H9 (cell line): ENCODE data around the gene SCN1A. TPM values are rescaled to one million over a fixed set of nuclear protein-coding genes. Genes with fewer than 3 reads are reported as not detected.

Experiments used
- DNase-seq: peaks from one replicate; pipeline ENCODE4 v3.0.0-alpha.2; 2017
- H2AFZ ChIP-seq: one replicate; pipeline ENCODE4 v1.6.1; 2013; ENCODE audit warnings: mild to moderate bottlenecking, low read length, control low read depth, moderate library complexity
- H2AK5ac ChIP-seq: 2 replicates; pipeline ENCODE4 v1.6.1; 2013; ENCODE audit warnings: low read length, control low read depth, mixed read lengths; ENCODE audit not compliant: insufficient read length
- H2BK120ac ChIP-seq: one replicate; pipeline ENCODE4 v1.6.1; 2013; ENCODE audit warnings: low read depth, mild to moderate bottlenecking, low read length, control low read depth, inconsistent platforms; ENCODE audit not compliant: poor library complexity, severe bottlenecking
- H2BK12ac ChIP-seq: 2 replicates; pipeline ENCODE4 v1.6.1; 2013; ENCODE audit warnings: low read length, control low read depth, mixed read lengths, low read depth; ENCODE audit not compliant: insufficient read length
- H2BK15ac ChIP-seq: 2 replicates; pipeline ENCODE4 v1.6.1; 2013; ENCODE audit warnings: low read depth, low read length, control low read depth
- H2BK20ac ChIP-seq: one replicate; pipeline ENCODE4 v1.6.1; 2013; ENCODE audit warnings: low read depth, mild to moderate bottlenecking, low read length, control low read depth, inconsistent platforms; ENCODE audit not compliant: poor library complexity, severe bottlenecking
- H2BK5ac ChIP-seq: 2 replicates; pipeline ENCODE4 v1.6.1; 2013; ENCODE audit warnings: low read length, control low read depth, mixed read lengths; ENCODE audit not compliant: insufficient read length
- H3K14ac ChIP-seq: 2 replicates; pipeline ENCODE4 v1.6.1; 2013; ENCODE audit warnings: low read length, control low read depth; ENCODE audit not compliant: insufficient read depth
- H3K18ac ChIP-seq: 2 replicates; pipeline ENCODE4 v1.6.1; 2013; ENCODE audit warnings: low read depth, mild to moderate bottlenecking, mixed read lengths, low read length, control low read depth; ENCODE audit not compliant: insufficient read length
- H3K23ac ChIP-seq: 2 replicates; pipeline ENCODE4 v1.6.1; 2013; ENCODE audit warnings: low read length, control low read depth, mixed read lengths, low read depth; ENCODE audit not compliant: insufficient read length
- H3K23me2 ChIP-seq: 2 replicates; pipeline ENCODE4 v1.6.1; 2013; ENCODE audit warnings: low read depth, mild to moderate bottlenecking, mixed read lengths, low read length, control low read depth; ENCODE audit not compliant: insufficient read length, poor library complexity, severe bottlenecking
- H3K27ac ChIP-seq: 2 replicates; pipeline ENCODE4 v1.5.1; 2013; ENCODE audit warnings: low read length, control low read depth, mixed read lengths, low read depth; ENCODE audit not compliant: insufficient read length
- H3K27me3 ChIP-seq: 2 replicates; pipeline ENCODE4 v1.6.1; 2013; ENCODE audit warnings: low read length, control low read depth, inconsistent platforms; ENCODE audit not compliant: insufficient read depth
- H3K4ac ChIP-seq: 2 replicates; pipeline ENCODE4 v1.6.1; 2013; ENCODE audit warnings: low read depth, mild to moderate bottlenecking, control low read depth, inconsistent platforms, low read length, moderate library complexity
- H3K4me1 ChIP-seq: 2 replicates; pipeline ENCODE4 v1.6.1; 2013; ENCODE audit warnings: low read length, control low read depth, inconsistent platforms; ENCODE audit not compliant: insufficient read depth
- H3K4me2 ChIP-seq: 2 replicates; pipeline ENCODE4 v1.6.1; 2013; ENCODE audit warnings: low read length, control low read depth, mixed read lengths; ENCODE audit not compliant: insufficient read length, insufficient read depth
- H3K56ac ChIP-seq: 2 replicates; pipeline ENCODE4 v1.6.1; 2013; ENCODE audit warnings: low read depth, mild to moderate bottlenecking, mixed read lengths, low read length, control low read depth; ENCODE audit not compliant: insufficient read length
- H3K79me1 ChIP-seq: 2 replicates; pipeline ENCODE4 v1.6.1; 2013; ENCODE audit warnings: low read depth, mild to moderate bottlenecking, moderate library complexity, low read length, control low read depth, inconsistent platforms; ENCODE audit not compliant: insufficient read depth, poor library complexity, severe bottlenecking
- H3K79me2 ChIP-seq: 2 replicates; pipeline ENCODE4 v1.6.1; 2013; ENCODE audit warnings: low read length, control low read depth, inconsistent platforms; ENCODE audit not compliant: insufficient read depth
- H3K9ac ChIP-seq: 2 replicates; pipeline ENCODE4 v1.6.1; 2013; ENCODE audit warnings: low read length, control low read depth, mixed read lengths; ENCODE audit not compliant: insufficient read length; ENCODE audit errors: extremely low read depth
- H3K9me3 ChIP-seq: one replicate; pipeline ENCODE4 v1.6.1; 2013; ENCODE audit warnings: low read depth, low read length, inconsistent platforms; ENCODE audit not compliant: control insufficient read depth
- H3T11ph ChIP-seq: one replicate; pipeline ENCODE4 v1.6.1; 2013; ENCODE audit warnings: mild to moderate bottlenecking, low read length, control low read depth, inconsistent platforms
- H4K20me1 ChIP-seq: one replicate; pipeline ENCODE4 v1.6.1; 2013; ENCODE audit not compliant: control insufficient read depth, insufficient read length, insufficient read depth
- H4K5ac ChIP-seq: 2 replicates; pipeline ENCODE4 v1.6.1; 2013; ENCODE audit warnings: low read depth, mild to moderate bottlenecking, mixed read lengths, low read length, control low read depth; ENCODE audit not compliant: insufficient read length
- H4K8ac ChIP-seq: replicated peaks from 2 replicates; pipeline ENCODE4 v1.6.1; 2013; ENCODE audit warnings: low read length, control low read depth, mixed read lengths, low read depth; ENCODE audit not compliant: insufficient read length
- H4K91ac ChIP-seq: 2 replicates; pipeline ENCODE4 v1.6.1; 2013; ENCODE audit warnings: low read depth, mild to moderate bottlenecking, moderate library complexity, mixed read lengths, low read length, control low read depth; ENCODE audit not compliant: insufficient read length
- H3K27ac Mint-ChIP-seq, 3 experiments: 2 replicates in 2 of 3; 3 replicates in 1 of 3; pipeline ENCODE4 v1.8.0; 2020 to 2021; ENCODE audit warnings: mixed read lengths in 3 of 3, mild to moderate bottlenecking in 1 of 3, moderate library complexity in 1 of 3
- H3K27me3 Mint-ChIP-seq: 2 replicates; pipeline ENCODE4 v1.8.0; 2021; ENCODE audit warnings: low read depth, mild to moderate bottlenecking, moderate library complexity, mixed read lengths
- H3K36me3 Mint-ChIP-seq, 3 experiments: 2 replicates in 2 of 3; 3 replicates in 1 of 3; pipeline ENCODE4 v1.8.0; 2020 to 2021; ENCODE audit warnings: low read depth in 3 of 3, mixed read lengths in 3 of 3; ENCODE audit not compliant: insufficient read depth in 1 of 3
- H3K4me1 Mint-ChIP-seq, 2 experiments: 2 replicates each; pipeline ENCODE4 v1.8.0; 2020; ENCODE audit warnings: mixed read lengths in 2 of 2
- H3K4me3 Mint-ChIP-seq, 2 experiments: 2 replicates in 1 of 2; 3 replicates in 1 of 2; pipeline ENCODE4 v1.8.0; 2020 to 2021; ENCODE audit warnings: mild to moderate bottlenecking in 2 of 2, mixed read lengths in 2 of 2, moderate library complexity in 1 of 2
- H3K9me3 Mint-ChIP-seq, 2 experiments: 2 replicates in 1 of 2; 3 replicates in 1 of 2; pipeline ENCODE4 v1.8.0; 2020; ENCODE audit warnings: mild to moderate bottlenecking in 2 of 2, mixed read lengths in 2 of 2, moderate library complexity in 1 of 2
- WGBS: extraction: QIAGEN DNeasy Blood & Tissue Kit; methylation state at CpG from one replicate; pipeline ENCODE4 v1.1.7; 2013; ENCODE audit warnings: missing lambda C conversion rate, low lambda C conversion rate, mixed read lengths; ENCODE audit not compliant: insufficient read length; ENCODE audit errors: extremely low coverage; 5-methylcytosine and 5-hydroxymethylcytosine counted together
- total RNA-seq: library from RNA; stranded (reverse); gene quantifications from 2 replicates; pipeline ENCODE4 v1.2.1, GENCODE V29; 2021
- TF ChIP-seq, protein P1 (sequence below): fragments of 200-600 bp; sonication (generic); conservative IDR thresholded peaks from 3 replicates; pipeline ENCODE4 v1.8.0; 2021; ENCODE audit warnings: antibody characterized with exemption, mild to moderate bottlenecking

Gene SCN1A
- total RNA-seq, 1 experiment from 2014 or later, result 0.13 TPM

DNA sequence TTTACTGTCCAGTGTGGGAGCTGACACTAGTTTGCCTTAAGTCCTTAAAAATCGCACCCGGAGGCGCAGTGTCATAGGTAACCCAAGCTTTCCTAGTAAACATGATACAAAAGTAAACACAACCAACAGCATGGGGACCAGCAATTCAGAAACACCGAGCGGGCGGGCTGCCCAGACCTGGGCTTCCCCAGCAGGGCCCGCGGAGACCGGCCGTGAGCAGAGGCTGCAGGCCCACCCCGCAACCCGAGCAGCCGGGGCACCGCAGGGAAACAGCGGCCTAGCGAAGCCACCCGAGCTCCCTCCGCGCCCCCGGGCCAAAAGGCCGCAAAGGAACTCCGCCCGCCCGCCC is 174.5 kb downstream of the SCN1A start:
- H3K9me3 ChIP-seq, result no peaks in the 10 kb centered on the region
- H4K91ac ChIP-seq, result no peak overlapping the region
- peaks cover 12 to 13% of the 10 kb centered on the region in 2 experiments for H3K4me1 Mint-ChIP-seq
- no peaks in the 10 kb centered on the region; a peak in 1 of 5 replicates for H3K9me3 Mint-ChIP-seq
- TF ChIP-seq, protein P1, sequence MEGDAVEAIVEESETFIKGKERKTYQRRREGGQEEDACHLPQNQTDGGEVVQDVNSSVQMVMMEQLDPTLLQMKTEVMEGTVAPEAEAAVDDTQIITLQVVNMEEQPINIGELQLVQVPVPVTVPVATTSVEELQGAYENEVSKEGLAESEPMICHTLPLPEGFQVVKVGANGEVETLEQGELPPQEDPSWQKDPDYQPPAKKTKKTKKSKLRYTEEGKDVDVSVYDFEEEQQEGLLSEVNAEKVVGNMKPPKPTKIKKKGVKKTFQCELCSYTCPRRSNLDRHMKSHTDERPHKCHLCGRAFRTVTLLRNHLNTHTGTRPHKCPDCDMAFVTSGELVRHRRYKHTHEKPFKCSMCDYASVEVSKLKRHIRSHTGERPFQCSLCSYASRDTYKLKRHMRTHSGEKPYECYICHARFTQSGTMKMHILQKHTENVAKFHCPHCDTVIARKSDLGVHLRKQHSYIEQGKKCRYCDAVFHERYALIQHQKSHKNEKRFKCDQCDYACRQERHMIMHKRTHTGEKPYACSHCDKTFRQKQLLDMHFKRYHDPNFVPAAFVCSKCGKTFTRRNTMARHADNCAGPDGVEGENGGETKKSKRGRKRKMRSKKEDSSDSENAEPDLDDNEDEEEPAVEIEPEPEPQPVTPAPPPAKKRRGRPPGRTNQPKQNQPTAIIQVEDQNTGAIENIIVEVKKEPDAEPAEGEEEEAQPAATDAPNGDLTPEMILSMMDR, result no peak
- H3K23me2 ChIP-seq, result peaks cover 3% of the 10 kb centered on the region
- peaks cover 0 to 6% (median 1%) of the 10 kb centered on the region in 3 experiments; a peak in 4 of 7 replicates for H3K36me3 Mint-ChIP-seq
- H4K5ac ChIP-seq, result no peak overlapping the region
- no peak overlapping the region for H4K8ac ChIP-seq
- H3K27ac ChIP-seq, result no peak overlapping the region
- H3K79me2 ChIP-seq, result peaks cover 13% of the 10 kb centered on the region; the same call in 1 of the 2 replicates
- H2BK15ac ChIP-seq, result no peak overlapping the region
- H2AK5ac ChIP-seq, result no peak overlapping the region
- no peak overlapping the region for H3T11ph ChIP-seq
- no peaks in the 10 kb centered on the region; the same call in none of the 2 replicates for H3K27me3 Mint-ChIP-seq
- no peaks in the 10 kb centered on the region for H3K79me1 ChIP-seq
- H4K20me1 ChIP-seq, result no peaks in the 10 kb centered on the region
- H3K14ac ChIP-seq, result peak overlapping the region; percentile 70
- H3K18ac ChIP-seq, result peak overlapping the region; percentile 59
- no peak overlapping the region for H3K4ac ChIP-seq
- H3K23ac ChIP-seq, result no peak overlapping the region
- no peak overlapping the region for H2BK12ac ChIP-seq
- no CpG with 5 or more reads among the region's 24 CpGs for WGBS
- H3K4me3 Mint-ChIP-seq, result no peak overlapping the region
- peak overlapping the region; percentile 86 for H3K4me2 ChIP-seq
- H2AFZ ChIP-seq, result no peak overlapping the region
- H3K9ac ChIP-seq, result peak overlapping the region; percentile 72
- no peaks in the 10 kb centered on the region; the same call in 1 of the 2 replicates for H3K4me1 ChIP-seq
- no peak overlapping the region for H3K27ac Mint-ChIP-seq
- no peak overlapping the region for H2BK120ac ChIP-seq
- no peak for DNase-seq
- H2BK20ac ChIP-seq, result no peak overlapping the region
- H3K27me3 ChIP-seq, result no peaks in the 10 kb centered on the region
- no peak overlapping the region for H2BK5ac ChIP-seq
- H3K56ac ChIP-seq, result no peak overlapping the region
